ENCODE measurements around the gene FAM3B. TPM values are rescaled to one million over a fixed set of nuclear protein-coding genes. Genes with fewer than 3 reads are reported as not detected.

FAM3B gene
- total RNA-seq, 4 donors from 2014 or later = not detected

DNA sequence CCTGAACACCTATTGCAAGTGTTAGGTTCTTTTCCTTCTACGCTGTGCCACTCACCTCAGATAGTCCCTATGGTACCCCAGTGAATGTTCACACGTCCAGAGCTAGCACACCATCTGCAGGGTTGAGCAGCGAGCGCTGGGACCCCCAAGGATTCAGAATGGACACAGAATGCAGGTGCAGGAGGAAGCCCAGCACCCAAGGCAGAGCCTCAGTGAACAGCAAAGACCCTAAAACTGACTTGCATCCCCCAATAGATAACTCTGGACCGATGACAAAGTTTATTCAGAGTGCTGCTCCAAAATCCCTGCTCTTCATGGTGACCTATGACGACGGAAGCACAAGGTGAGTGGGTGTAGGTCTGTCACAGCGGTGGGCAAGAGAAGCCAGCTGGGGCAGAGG is 30.2 kb downstream of the FAM3B start:
- in situ Hi-C loops (cut with MboI; ENCODE audit: low sequenced_read_pairs in 4 of 4) = no loop called here
- no peak for ATAC-seq
- no peaks in the 10 kb centered on the region for H3K4me1 ChIP-seq
- intact Hi-C loops (cut with DNase I; ENCODE audit: low total_unique reads) = no loop called here
- no peaks in the 10 kb centered on the region for H3K9me3 ChIP-seq
- H3K27me3 ChIP-seq = peaks cover 0 to 4% (median 0%) of the 10 kb centered on the region in 3 donors
- H3K36me3 ChIP-seq = no peaks in the 10 kb centered on the region
- H3K4me3 ChIP-seq = no peak overlapping the region
- no peak for DNase-seq
- H3K27ac ChIP-seq = no peak overlapping the region
- no peak for TF ChIP-seq POLR2A (IDR thresholded peaks at IDR 0.05)
- TF ChIP-seq, protein P1, sequence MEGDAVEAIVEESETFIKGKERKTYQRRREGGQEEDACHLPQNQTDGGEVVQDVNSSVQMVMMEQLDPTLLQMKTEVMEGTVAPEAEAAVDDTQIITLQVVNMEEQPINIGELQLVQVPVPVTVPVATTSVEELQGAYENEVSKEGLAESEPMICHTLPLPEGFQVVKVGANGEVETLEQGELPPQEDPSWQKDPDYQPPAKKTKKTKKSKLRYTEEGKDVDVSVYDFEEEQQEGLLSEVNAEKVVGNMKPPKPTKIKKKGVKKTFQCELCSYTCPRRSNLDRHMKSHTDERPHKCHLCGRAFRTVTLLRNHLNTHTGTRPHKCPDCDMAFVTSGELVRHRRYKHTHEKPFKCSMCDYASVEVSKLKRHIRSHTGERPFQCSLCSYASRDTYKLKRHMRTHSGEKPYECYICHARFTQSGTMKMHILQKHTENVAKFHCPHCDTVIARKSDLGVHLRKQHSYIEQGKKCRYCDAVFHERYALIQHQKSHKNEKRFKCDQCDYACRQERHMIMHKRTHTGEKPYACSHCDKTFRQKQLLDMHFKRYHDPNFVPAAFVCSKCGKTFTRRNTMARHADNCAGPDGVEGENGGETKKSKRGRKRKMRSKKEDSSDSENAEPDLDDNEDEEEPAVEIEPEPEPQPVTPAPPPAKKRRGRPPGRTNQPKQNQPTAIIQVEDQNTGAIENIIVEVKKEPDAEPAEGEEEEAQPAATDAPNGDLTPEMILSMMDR (IDR thresholded peaks at IDR 0.05 in 4 of 5, conservative IDR thresholded peaks at IDR 0.05 in 1 of 5) = no peak

DNA sequence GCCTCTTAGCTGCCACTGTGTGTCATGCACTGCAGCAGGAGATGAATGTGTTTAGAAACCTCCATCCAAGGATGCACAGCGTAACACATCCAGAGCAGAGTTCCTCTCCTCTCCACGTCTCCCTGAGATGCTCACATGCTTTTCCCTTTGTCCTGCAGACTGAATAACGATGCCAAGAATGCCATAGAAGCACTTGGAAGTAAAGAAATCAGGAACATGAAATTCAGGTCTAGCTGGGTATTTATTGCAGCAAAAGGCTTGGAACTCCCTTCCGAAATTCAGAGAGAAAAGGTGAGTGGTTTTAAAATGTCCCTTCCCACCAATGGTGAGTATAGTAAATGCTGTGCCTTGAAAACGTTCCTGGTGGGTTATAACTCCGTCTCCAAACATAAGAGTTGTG is 31.8 kb downstream of the FAM3B start:
- Histone ChIP-seq H3K36me3 (no peaks in the 10 kb centered on the region), H3K4me1 (no peaks in the 10 kb centered on the region), H3K27ac (no peak overlapping the region), H3K4me3 (no peak overlapping the region), H3K27me3 (peaks cover 0 to 4% (median 3%) of the 10 kb centered on the region in 3 donors), H3K9me3 (no peaks in the 10 kb centered on the region)
- ATAC-seq (no peak), DNase-seq (no peak)
- TF ChIP-seq POLR2A (IDR thresholded peaks at IDR 0.05) = no peak
- TF ChIP-seq, protein P1 (IDR thresholded peaks at IDR 0.05 in 4 of 5, conservative IDR thresholded peaks at IDR 0.05 in 1 of 5) = no peak
- intact Hi-C loops (cut with DNase I; ENCODE audit: low total_unique reads) (no loop called here), in situ Hi-C loops (cut with MboI; ENCODE audit: low sequenced_read_pairs in 4 of 4) (no loop called here)

DNA sequence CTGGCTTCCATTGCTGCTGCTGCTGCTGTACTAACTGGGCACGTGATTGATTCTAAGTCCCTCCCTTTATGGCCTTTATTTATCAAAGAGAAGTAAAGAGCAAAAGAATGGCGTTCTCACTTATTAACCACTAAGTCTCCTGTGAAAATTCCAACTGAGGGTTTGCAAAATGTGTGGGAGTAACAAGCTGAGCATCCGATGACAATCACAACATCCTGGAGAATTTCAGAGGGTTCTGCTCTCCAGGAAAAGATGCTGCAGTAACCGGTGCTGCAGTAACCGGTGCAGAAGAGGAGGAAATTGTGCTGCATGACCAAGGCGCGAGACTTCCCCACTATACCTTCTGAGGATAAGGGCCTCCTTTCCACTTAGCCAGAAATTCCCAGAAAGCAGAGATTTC is 32.5 kb downstream of the FAM3B start:
- DNase-seq (no peak), ATAC-seq (no peak)
- Histone ChIP-seq H3K36me3 (no peaks in the 10 kb centered on the region), H3K27me3 (peaks cover 0 to 6% (median 4%) of the 10 kb centered on the region in 3 donors), H3K4me1 (no peaks in the 10 kb centered on the region), H3K4me3 (no peak overlapping the region), H3K27ac (no peak overlapping the region), H3K9me3 (no peaks in the 10 kb centered on the region)
- in situ Hi-C loops (cut with MboI; ENCODE audit: low sequenced_read_pairs in 4 of 4) = no loop called here
- intact Hi-C loops (cut with DNase I; ENCODE audit: low total_unique reads) = no loop called here
- TF ChIP-seq, protein P1 (IDR thresholded peaks at IDR 0.05 in 4 of 5, conservative IDR thresholded peaks at IDR 0.05 in 1 of 5) = no peak
- no peak for TF ChIP-seq POLR2A (IDR thresholded peaks at IDR 0.05)

DNA sequence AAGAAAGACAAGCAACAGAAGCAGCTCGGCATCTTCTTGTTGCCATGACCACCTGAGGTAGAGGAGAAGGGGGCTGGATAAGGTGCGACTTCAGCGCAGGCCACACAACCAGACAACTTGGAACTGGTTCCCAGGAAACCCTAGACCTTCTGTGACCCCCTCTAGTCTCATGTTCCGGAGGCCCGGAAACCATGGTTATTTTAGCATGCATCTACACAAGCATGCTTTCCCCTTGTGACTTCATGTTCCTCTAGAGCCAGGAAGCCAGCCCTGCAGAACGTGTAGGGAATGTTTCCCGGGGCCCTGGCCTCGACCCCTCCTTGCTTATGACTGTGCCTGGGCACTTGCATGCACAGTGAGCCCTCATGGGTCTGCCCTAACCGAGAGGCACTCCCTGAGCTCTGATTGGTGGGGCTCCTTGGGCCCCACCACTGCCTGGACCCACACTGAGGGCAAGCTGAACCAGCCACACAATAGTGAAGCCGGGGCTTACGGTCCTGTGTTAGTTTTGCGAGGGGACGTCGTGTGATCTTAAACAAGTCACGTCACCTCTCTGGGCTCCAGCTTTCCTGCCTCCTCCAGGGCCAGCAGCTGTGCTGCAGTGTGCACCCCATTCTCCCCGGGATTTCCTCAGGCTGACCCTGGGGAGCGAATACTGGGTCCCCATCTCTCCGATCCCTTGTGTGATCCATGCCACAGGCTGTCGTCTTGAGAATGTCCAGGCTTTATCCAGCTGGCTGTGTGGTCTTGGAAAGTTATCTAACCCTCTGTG is 33.2 kb downstream of the FAM3B start:
- TF ChIP-seq, protein P1 (IDR thresholded peaks at IDR 0.05 in 4 of 5, conservative IDR thresholded peaks at IDR 0.05 in 1 of 5) = no peak
- TF ChIP-seq POLR2A (IDR thresholded peaks at IDR 0.05) = no peak
- Histone ChIP-seq H3K4me1 (no peaks in the 10 kb centered on the region), H3K4me3 (no peak overlapping the region), H3K27me3 (peaks cover 0 to 6% (median 4%) of the 10 kb centered on the region in 3 donors), H3K36me3 (no peaks in the 10 kb centered on the region), H3K27ac (no peak overlapping the region), H3K9me3 (no peaks in the 10 kb centered on the region)
- DNase-seq (no peak), ATAC-seq (no peak)
- in situ Hi-C loops (cut with MboI; ENCODE audit: low sequenced_read_pairs in 4 of 4) (no loop called here), intact Hi-C loops (cut with DNase I; ENCODE audit: low total_unique reads) (no loop called here)

All from gastrocnemius medialis (tissue), 4 donors.